NCI-H1105 treated with DMSO at 0.1 percent for 48 hours (cell line): ENCODE data around the gene FAM20C.
"Not testable (repeated sequence)": the region's sequence is repeated elsewhere in the genome, so short reads cannot be mapped to it uniquely, and the experiment has no call there.

ENCODE experiments used
- DNase-seq: peaks from one replicate; lab custom pipeline; 2025; lab: John Stamatoyannopoulos, UW

Gene FAM20C

DNA sequence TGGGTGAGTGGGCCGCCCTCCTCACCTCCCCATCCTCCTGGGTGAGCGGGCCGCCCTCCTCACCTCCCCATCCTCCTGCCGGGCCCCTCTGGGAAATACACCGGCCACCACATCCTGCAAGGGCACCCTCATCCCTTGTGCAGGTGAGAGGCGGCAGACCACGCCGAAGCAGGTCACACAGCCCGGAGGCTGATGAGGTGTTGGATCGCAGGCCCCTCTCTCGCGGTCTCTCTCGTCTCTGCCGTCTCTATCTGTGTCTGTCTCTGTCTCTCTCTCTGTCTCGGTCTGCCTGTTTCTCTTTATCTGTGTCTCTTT lies 66.8 kb downstream of the FAM20C start:
- DNase-seq, result no peak

DNA sequence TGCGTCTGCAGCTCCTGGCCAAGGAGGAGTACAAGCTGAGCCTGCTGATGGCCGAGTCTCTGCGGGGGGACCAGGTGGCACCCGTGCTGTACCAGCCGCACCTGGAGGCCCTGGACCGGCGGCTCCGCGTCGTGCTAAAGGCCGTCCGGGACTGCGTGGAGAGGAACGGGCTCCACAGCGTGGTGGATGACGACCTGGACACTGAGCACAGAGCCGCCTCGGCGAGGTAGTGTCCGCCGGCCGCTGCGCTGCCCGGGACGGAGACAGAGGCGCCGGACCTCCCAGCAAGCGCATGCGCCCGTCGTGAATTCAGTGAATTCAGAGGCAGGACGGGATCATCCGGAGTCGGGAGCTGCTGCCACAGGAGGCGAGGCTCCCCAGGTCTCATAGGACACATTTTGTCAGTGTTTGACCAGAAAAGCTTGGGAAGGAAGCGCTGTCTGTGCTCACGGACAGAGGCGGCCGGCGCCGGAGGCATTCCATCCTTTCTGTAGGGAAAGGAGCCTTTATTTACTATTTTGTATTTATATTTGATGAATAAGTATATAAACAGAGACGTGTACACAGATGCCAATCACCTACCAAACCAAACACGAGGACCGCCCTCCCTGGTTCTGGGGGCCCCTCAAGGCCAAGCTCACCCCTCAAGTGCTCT lies 67.5 kb downstream of the FAM20C start:
- no peak for DNase-seq

DNA sequence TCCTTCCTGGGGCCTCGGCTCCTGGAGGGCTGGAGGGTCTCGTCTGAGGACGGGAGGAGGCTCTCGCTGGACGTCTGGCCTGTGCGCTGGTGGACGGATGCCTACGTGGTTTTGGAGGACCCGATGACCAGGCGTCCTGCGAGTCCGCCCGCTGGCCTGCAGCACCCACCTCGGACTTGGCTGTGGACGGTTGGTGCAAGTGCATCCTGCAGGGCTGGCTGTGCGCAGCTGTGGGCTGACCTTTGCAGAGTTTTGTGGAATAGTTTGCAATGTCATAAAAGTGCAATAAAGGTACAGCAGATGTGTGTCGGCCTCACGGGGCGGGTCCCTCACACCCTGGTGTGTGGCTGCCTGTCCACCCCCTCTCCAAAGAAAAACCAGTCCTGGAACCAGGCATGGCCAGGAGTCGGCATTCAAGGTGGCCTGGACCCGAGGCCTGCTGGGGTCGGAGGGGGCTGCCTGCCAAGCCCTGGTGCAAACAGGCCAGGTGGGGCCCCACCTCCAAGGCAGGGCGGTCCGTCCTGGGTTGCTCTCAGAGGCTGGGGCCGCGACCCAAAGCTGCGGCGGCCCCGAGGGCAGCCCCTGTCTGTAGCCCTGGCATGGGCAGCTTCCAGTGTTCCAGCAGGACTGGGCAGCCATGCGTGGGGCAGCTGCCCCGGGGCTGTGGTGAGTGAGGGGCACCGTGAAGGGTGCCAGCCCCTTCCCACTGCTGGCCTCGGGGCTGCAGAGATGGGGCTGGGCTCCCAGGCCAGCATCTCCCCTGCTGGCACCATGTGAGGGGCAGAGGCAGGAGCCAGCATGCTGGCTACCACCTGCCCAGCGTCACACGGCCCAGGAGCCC lies 68.3 kb downstream of the FAM20C start:
- no peak for DNase-seq

DNA sequence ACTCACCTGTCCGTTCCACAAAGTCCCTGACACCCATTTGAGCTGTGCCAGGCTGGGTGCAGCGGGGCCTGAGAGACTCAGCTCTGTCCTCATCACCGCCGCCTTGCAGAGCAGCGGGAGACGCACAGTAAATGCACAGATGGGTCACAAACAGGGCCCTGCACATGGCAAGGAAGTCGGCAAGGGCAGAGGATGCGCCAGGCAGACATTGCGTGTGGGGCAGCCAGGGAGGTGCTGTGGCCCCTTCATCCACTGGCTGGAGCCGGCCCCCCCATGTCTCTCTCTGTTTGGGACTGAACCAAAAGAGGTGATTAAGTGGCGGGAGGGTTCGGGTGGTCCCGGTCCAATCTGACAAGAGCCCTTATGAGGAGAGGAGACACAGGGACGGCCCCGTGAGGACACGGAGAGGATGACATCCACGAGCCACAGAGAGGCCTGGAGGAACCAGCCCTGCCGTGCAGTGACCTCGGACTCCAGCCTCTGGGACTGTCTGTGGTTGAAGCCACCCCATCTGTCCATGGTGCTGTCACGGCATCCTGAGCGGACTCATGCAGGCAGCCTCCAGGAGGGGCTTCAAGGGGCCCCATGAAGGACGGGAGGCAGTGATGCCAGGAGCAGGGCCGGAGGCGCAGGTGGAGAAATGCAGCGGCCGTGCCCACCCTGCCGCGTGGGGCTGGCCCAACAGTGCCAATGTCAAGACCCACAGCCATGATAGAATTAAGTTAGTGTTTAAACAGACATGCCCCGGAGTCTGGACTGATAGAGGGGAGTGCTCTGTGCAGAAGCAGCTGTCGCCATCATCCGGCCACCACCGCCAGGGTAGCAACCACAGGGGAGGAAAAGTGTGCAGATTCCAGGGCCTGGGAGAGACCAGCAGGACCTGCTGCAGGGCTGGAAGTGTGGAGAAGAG lies 69.2 kb downstream of the FAM20C start:
- no peak for DNase-seq

DNA sequence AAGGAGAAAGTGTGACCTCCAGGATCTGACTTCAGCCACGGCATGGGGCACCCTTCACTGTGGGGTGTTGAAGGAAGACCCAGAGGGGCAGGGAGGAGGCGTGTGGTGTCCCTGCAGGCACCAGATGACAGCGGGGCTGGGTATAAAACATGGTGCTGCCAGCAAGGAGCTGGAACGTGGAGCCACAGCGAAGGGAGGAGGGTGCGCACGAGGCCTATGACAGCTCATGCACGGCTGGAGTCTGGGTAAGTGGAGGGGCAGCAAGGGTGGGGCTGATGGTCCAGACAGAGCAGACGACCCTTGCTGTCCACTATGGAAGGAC lies 69.8 kb downstream of the FAM20C start:
- DNase-seq, result no peak

DNA sequence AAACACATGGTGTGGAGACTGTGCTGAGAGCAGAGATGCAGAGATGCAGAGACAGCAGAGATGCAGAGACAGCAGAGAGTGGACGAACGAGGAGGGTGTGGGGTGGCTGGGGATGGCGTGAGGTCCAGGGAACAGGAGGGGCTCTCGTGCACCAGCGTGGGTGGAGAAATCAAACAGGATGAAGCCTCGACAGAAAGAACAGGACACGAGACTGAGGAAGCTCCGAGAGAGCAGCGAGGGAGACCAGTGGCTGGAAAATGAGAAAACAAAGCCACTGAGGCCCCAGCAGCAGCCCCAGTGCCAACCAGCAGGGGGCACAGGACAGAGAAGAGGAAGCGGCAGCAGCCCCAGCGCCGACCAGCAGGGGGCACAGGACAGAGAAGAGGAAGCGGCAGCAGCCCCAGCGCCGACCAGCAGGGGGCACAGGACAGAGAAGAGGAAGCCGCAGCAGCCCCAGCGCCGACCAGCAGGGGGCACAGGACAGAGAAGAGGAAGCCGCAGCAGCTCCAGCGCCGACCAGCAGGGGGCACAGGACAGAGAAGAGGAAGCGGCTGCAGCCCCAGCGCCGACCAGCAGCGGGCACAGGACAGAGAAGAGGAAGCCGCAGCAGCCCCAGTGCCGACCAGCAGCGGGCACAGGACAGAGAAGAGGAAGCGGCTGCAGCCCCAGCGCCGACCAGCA lies 70.4 kb downstream of the FAM20C start:
- DNase-seq, result not testable (repeated sequence)

DNA sequence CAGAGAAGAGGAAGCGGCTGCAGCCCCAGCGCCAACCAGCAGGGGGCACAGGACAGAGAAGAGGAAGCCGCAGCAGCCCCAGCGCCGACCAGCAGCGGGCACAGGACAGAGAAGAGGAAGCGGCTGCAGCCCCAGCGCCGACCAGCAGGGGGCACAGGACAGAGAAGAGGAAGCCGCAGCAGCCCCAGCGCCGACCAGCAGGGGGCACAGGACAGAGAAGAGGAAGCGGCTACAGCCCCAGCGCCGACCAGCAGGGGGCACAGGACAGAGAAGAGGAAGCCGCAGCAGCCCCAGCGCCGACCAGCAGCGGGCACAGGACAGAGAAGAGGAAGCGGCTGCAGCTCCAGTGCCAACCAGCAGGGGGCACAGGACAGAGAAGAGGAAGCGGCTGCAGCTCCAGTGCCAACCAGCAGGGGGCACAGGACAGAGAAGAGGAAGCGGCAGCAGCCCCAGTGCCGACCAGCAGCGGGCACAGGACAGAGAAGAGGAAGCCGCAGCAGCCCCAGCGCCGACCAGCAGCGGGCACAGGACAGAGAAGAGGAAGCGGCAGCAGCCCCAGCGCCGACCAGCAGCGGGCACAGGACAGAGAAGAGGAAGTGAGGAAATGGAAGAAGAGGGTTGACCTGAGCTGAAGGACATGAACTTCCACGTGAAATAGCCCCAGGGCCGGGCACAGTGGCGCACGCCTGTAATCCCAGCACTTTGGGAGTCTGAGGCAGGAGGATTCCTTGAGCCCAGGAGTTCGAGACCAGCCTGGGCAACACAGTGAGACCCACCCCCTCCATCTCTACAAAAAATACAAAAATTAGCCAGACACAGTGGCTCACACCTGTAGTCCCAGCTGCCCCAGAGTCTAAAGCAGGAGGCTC lies 71.3 kb downstream of the FAM20C start:
- DNase-seq, result not testable (repeated sequence)

DNA sequence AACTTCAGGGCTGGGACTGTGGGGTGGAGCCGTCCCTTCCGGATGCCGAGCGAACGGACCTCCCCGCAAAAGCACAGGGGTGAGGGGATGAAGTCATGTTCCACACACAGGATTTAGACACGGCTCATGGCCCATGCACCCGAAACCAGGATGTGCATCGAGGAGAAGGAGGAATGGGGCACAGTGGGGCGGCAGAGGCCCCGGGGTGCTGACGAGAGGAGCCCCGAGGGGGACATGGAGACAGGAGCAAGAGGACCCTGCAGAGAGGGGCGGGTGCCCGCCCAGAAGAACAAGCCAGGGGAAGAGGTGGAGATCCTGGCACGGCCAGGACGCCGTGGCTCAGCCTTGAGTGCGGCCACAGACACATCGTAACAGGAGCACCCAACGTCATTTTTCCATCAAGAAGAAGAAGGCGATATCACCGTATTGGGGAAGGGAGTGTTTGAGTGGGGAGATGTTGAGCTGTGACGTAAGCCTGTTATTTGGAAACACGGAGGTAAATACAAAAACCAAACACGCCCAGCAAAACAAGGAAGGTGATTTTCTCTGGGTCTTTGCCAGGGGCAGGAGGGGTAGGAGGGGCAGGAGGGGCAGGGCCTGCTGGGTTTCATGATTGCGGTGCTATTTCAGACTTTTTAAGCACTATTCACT lies 72.3 kb downstream of the FAM20C start:
- peak; percentile 31 for DNase-seq

DNA sequence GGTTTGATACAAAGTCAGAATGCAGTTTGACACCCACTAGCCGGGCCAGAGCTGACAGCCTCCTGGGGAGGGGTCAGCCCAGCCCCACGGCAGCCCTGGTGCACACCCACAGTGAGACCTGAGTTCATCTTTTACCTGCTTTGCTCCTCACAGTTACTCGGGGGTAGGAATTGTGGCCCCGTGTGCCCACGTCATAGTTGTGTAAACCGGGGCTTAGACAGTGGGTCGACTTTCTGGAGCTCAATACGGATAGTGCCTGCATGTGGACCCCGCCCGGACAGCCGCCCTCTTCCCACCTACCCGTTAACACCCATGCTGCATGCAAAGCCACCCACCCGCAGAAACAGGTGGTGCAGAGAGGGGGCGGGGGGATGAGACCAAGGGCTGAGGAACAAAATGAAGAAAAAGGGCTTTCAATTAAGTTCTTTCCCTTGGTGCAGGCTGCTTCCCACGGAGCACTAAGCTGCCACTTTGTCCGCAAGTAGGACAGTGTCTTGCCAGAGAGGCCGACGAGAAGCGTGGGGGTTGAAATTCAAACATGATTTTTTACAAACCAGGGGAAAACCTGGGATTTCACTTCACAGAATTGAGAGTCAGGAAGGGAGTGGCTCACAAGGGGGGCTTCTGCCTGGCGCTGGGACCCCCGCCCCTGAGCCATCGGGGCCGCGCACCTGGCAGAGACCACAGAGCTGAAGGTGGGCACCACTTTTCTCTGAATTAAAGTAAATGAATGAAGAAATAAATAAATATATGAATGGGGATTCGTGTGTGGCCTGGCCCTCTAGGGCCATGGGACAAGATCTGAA lies 73.0 kb downstream of the FAM20C start:
- DNase-seq, result no peak

DNA sequence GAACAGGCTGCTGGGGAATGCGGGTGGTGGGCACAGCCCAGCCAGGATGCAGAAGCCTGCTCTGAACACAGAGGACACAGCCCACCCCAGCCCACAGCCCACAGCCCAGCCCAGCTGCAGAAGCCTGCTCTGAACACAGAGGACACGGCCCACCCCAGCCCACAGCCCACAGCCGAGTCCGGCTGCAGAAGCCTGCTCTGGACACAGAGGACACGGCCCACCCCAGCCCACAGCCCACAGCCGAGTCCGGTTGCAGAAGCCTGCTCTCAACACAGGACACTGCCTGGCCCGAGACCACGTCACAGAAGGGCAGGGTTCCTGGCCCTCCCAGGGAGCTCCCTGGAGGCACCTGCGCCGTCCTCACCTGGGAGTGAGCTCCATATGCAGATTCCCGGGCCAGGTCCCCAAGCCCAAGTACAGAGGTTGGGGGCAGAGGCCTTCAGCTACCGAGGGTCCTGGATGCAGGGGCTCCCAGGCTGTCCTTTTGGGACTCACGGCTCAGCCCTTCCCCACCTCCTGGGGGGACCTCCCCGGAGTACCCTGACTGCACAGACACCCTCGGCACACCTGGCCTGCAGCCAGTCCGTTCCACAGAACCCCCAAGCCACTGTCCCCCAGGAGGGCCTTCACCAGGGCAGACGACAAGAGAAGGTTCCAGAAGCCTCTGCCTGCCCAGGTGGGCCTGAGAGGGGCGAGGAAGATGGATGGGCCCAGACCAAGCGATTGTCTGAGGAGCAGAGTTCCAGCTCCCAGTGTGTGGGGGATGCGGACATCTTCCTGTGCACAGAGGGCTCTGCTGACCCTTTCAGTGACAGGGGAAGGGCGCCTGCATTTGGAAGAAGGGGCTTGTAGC lies 73.9 kb downstream of the FAM20C start:
- no peak for DNase-seq

DNA sequence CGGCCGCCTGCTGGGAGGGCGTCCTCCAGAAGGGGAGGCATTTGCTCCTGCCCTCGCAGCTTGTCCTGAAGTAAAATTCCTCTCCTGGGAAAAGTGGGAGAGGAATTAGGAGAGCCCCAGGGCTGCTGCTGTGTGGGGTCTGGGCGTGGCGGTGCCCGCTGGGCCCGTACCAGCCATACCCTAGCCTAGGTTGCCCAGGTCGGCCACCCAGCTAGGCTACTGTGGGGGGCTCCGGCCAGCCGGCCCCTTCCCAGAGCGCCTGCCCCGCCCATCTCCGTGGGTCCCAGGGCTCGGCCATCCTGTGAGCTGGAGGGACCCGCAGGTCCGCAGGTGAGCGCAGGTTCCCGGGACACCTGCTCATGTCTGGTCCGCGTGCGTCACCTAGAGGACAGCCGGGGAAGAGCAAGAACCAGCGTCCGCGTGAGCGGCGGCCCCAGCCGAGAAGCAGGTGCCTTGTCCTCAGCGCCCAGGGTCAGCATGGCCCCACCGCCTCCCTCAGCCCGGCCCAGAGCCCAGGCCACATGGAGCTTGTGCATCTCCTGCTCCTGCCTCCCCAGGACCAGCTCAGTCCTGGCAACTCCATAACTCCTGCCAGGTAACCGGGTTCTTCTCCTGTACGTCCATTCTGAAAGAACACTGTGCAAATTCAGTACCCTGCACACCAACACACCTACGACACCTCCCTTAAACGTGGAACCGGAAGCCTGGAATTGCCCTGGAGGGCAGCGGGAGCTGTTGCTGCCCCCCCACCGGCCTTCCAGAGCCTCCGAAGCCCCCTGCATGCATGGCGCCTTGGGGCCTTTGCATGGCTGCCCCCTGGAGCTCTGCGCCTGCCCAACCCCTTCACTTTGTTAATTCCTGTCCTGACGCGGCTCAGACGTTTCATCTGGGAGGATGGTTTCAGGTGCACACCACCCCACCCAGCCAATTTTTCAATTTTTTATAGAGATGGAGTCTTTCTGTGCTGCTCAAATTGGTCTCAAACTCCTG lies 74.8 kb downstream of the FAM20C start:
- no peak for DNase-seq

DNA sequence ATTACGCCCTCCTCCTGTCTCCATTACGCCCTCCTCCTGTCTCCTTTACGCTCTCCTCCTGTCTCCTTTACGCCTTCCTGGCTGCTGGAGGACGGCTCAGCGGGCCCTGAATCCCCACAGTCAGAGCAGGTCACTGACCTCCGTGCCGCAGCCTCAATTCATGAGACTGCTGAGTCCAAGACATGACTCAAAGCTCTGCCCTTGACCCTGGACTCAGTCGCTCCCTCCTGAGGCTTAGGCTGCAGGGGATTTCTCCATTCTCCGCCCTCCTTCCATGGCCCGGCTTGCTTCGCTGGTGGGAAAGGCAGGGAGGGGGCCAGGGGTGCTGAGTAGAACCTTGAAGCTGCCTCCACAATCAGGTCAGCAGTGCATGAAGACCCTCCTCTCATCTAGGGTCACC lies 76.6 kb downstream of the FAM20C start:
- DNase-seq, result no peak

DNA sequence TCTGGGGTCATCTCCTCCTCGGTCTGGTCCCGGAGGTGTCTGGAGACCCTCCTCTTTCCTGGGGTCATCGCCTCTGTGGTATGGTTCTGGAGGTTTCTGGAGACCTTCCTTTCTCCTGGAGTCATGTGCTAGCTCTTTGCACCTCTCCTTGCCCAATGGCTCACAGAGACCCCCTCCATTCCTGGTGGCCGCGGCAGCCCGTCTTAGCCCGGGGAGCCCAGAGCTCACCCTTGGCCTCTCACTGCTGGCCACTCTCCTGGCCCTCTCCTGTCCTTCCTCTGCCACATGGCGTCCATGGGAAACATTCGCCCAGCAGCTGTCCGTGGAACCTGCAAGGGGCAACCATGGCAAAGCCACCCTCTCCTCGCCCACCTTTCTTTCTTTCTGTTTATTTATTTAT lies 77.3 kb downstream of the FAM20C start:
- no peak for DNase-seq

DNA sequence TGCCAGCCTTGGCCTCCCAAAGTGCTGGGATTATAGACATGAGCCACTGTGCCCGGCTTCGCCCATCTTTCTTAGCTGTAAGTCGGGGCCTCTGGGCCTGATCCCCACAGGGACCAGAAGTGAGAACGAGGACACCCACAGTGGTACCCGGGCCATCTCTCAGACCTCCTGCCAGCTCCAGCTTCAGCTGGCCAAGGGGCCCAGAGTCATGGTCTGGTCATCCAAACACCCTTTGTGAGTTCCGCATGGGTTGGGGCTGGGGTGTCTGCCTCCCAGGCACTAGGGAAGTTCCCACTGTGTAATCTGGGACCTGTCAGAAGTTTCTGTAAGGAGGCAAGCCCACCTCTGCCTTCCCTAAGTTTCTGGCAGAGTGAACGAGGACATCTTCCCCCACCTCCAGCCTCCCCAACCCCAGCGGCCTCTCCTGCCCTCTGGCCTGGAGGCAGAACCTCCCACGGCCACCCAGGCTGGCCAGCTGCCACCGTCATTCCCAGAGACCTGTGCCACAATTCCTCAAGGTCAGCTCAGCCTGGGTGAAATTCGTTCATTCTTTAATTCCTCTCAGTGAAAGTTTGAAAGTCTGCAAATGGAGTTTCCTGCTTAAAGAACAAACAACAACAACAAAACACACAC lies 78.1 kb downstream of the FAM20C start:
- no peak for DNase-seq

DNA sequence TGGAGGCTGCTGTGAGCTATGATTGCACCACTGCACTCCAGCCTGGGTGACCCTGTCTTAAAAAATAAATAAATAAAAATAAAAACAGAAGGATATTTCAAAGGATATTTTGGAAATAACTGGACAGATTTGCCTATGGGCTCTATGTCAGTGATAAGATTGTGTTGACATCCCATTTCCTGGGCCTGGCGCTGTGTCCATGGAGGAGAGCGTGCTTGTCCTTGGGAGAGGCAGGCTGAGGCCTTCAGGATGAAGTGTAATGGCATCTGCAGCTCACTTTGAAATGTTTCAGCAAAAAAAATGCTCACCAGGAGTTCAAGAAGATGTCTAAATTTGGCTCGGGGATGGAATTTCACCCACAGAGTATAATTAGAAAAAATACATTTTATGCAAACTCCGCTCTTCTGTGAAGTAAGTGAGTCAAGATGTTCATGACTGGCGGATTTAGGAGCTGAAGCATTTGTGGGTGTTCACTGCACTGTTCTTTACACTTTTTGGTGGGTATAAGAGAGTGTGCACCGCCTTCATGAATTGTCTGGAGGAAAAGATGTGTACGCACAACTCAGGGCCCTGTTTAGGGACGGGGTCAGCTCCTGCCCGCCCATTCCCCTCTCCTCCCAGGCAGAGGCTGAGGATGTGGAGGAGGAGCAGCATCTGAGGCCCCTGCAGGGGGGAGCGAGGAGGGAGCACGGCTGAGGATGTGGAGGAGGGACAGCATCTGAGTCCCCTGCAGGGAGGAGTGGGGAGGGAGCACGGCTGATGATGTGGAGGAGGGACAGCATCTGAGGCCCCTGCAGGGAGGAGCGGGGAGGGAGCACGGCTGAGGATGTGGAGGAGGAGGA lies 79.1 kb downstream of the FAM20C start:
- DNase-seq, result no peak

DNA sequence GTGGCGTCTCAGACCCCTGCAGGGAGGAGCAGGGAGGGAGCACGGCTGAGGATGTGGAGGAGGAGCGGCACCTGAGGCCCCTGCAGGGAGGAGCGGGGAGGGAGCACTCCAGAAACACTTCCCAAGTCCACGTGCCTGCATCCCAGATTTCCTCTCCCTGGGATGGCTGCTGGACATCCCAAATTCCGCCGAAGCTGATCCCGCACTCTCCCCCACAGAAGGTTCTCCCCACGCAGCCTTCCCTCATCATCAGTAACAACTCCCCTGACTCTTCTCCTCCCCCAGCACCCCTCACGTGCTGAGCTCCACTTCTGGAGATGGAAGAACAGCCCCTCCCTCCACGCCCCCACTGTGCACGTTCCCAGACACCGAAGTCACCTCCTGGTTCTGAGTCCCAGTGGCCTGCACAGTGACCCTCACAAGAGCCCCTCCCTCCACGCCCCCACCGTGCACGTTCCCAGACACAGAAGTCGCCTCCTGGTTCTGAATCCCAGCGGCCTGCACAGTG lies 79.8 kb downstream of the FAM20C start:
- no peak for DNase-seq
